MM.1S (cell line): ENCODE results near the gene CCDC157.

Source experiments
- CTCF ChIP-seq: fragments of 300-600 bp; sonication (generic); IDR thresholded peaks from 2 replicates; pipeline ENCODE4 v1.5.1; 2016; ENCODE audit warnings: antibody characterized with exemption, low read length, mixed read lengths
- EZH2 ChIP-seq: fragments of 300-600 bp; sonication (generic); optimal IDR thresholded peaks from 2 replicates; pipeline ENCODE3; 2017; ENCODE audit warnings: low read depth, mild to moderate bottlenecking, antibody characterized with exemption, low read length, mixed read lengths
- EZH2phosphoT487 ChIP-seq: fragments of 300-600 bp; sonication (generic); IDR thresholded peaks from 2 replicates; pipeline ENCODE4 v1.6.1; 2018; ENCODE audit warnings: antibody characterized with exemption, low read length

GRCh38 chr22:30416837-30417236 is 60.0 kb downstream of the CCDC157 start:
- TF ChIP-seq CTCF (no peak), EZH2phosphoT487 (no peak), EZH2 (no peak)
